ENCODE data around the gene COPS8.
A peak's percentile ranks its signal among the peaks of the same experiment; 100 is the strongest.

COPS8 gene

GRCh38 chr2:237060534-237061312 lies 25.0 kb upstream of the COPS8 start:
- H3K4me3 ChIP-seq (ENCODE audit: low read depth, low read length) = no peak overlapping the region
- POLR2A ChIA-PET = no interaction called here
- H3K4me1 ChIP-seq (ENCODE audit: control insufficient read depth, insufficient read depth, low read length) = no peaks in the 10 kb centered on the region
- H3K27ac ChIP-seq (ENCODE audit: extremely low read depth, low read depth, low read length) = no peak overlapping the region
- no peaks in the 10 kb centered on the region for H3K36me3 ChIP-seq (ENCODE audit: control insufficient read depth in 2 of 2, insufficient read depth in 1 of 2, low read length in 2 of 2)
- CTCF ChIA-PET = interaction anchor here (0.5 to 4.9 kb wide), 16 partner anchors 10 to 1847 kb away, joined by 3 to 37 read pairs (median 3); no protein-coding TSS in a partner anchor
- no peaks in the 10 kb centered on the region for H3K9me3 ChIP-seq (ENCODE audit: control insufficient read depth, insufficient read depth, low read depth, low read length)
- TF ChIP-seq, protein P1, sequence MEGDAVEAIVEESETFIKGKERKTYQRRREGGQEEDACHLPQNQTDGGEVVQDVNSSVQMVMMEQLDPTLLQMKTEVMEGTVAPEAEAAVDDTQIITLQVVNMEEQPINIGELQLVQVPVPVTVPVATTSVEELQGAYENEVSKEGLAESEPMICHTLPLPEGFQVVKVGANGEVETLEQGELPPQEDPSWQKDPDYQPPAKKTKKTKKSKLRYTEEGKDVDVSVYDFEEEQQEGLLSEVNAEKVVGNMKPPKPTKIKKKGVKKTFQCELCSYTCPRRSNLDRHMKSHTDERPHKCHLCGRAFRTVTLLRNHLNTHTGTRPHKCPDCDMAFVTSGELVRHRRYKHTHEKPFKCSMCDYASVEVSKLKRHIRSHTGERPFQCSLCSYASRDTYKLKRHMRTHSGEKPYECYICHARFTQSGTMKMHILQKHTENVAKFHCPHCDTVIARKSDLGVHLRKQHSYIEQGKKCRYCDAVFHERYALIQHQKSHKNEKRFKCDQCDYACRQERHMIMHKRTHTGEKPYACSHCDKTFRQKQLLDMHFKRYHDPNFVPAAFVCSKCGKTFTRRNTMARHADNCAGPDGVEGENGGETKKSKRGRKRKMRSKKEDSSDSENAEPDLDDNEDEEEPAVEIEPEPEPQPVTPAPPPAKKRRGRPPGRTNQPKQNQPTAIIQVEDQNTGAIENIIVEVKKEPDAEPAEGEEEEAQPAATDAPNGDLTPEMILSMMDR (tag by site-specific recombination; IDR thresholded peaks at IDR 0.05) = peak; percentile 45; the same call in 1 of the 2 replicates
- TF ChIP-seq GLIS1 (tag by site-specific recombination; IDR thresholded peaks at IDR 0.05) = peak; percentile 54
- no peak for TF ChIP-seq ZBTB20 (tag by site-specific recombination; IDR thresholded peaks at IDR 0.05)
- no peak for TF ChIP-seq ZNF692 (tag by site-specific recombination; IDR thresholded peaks at IDR 0.05)
- peak; percentile 71 for TF ChIP-seq ZNF654 (tag by site-specific recombination; IDR thresholded peaks at IDR 0.05; ENCODE audit: low read depth)
- no peak for TF ChIP-seq ZNF223 (tag by site-specific recombination; IDR thresholded peaks at IDR 0.05)
- no peak for TF ChIP-seq ZNF610 (tag by site-specific recombination; IDR thresholded peaks at IDR 0.05; ENCODE audit: borderline replicate concordance)
- TF ChIP-seq ZNF830 (tag by site-specific recombination; IDR thresholded peaks at IDR 0.05; ENCODE audit: low read depth) = no peak
- no peak for TF ChIP-seq ZNF239 (tag by site-specific recombination; IDR thresholded peaks at IDR 0.05)
- TF ChIP-seq ZNF48 (tag by site-specific recombination; IDR thresholded peaks at IDR 0.05) = no peak
- no peak for TF ChIP-seq ZBTB21 (tag by site-specific recombination; IDR thresholded peaks at IDR 0.05)
- no peak for TF ChIP-seq YY2 (tag by site-specific recombination; IDR thresholded peaks at IDR 0.05)
- TF ChIP-seq ZBTB7A (tag by site-specific recombination; IDR thresholded peaks at IDR 0.05; ENCODE audit: low read depth) = no peak
- no peak for TF ChIP-seq ZNF114 (tag by site-specific recombination; IDR thresholded peaks at IDR 0.05)
- TF ChIP-seq, protein P2, sequence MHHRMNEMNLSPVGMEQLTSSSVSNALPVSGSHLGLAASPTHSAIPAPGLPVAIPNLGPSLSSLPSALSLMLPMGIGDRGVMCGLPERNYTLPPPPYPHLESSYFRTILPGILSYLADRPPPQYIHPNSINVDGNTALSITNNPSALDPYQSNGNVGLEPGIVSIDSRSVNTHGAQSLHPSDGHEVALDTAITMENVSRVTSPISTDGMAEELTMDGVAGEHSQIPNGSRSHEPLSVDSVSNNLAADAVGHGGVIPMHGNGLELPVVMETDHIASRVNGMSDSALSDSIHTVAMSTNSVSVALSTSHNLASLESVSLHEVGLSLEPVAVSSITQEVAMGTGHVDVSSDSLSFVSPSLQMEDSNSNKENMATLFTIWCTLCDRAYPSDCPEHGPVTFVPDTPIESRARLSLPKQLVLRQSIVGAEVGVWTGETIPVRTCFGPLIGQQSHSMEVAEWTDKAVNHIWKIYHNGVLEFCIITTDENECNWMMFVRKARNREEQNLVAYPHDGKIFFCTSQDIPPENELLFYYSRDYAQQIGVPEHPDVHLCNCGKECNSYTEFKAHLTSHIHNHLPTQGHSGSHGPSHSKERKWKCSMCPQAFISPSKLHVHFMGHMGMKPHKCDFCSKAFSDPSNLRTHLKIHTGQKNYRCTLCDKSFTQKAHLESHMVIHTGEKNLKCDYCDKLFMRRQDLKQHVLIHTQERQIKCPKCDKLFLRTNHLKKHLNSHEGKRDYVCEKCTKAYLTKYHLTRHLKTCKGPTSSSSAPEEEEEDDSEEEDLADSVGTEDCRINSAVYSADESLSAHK (tag by site-specific recombination; IDR thresholded peaks at IDR 0.05) = no peak
- no peak for TF ChIP-seq ZNF433 (tag by site-specific recombination; IDR thresholded peaks at IDR 0.05; ENCODE audit: low read depth)
- peak; percentile 96 for TF ChIP-seq ZFHX2 (tag by site-specific recombination; conservative IDR thresholded peaks at IDR 0.05)
- TF ChIP-seq EGR2 (tag by site-specific recombination; IDR thresholded peaks at IDR 0.05; ENCODE audit: low read depth) = peak; percentile 91
- no peak for TF ChIP-seq ZNF544 (tag by site-specific recombination; IDR thresholded peaks at IDR 0.05)
- TF ChIP-seq ZNF521 (tag by site-specific recombination; IDR thresholded peaks at IDR 0.05) = no peak
- TF ChIP-seq ZNF529 (tag by site-specific recombination; IDR thresholded peaks at IDR 0.05; ENCODE audit: insufficient replicate concordance) = no peak
- TF ChIP-seq IKZF3 (tag by site-specific recombination; IDR thresholded peaks at IDR 0.05) = no peak
- no peak for TF ChIP-seq ZNF112 (tag by site-specific recombination; IDR thresholded peaks at IDR 0.05)
- TF ChIP-seq ZNF140 (tag by site-specific recombination; IDR thresholded peaks at IDR 0.05) = no peak
- TF ChIP-seq ZNF560 (tag by site-specific recombination; IDR thresholded peaks at IDR 0.05; ENCODE audit: borderline replicate concordance) = no peak
- TF ChIP-seq ZSCAN4 (tag by site-specific recombination; IDR thresholded peaks at IDR 0.05) = 0 out of 2 replicates have a peak, but pooled peaks have one; percentile 9
